Brain microvascular endothelial cell (primary cell): ENCODE results near the gene PEX14.
A peak's percentile ranks its signal among the peaks of the same experiment; 100 is the strongest.

Experiments
- DNase-seq: peaks from one replicate; pipeline ENCODE4 v3.0.0-alpha.2; 2020
- H3K27ac ChIP-seq: fragments of 250-450 bp; sonication (Bioruptor Pico); 2 replicates; pipeline ENCODE4 v1.5.1; 2020; ENCODE audit warnings: mild to moderate bottlenecking, moderate library complexity
- H3K27me3 ChIP-seq: fragments of 250-450 bp; sonication (Bioruptor Pico); replicated peaks from 2 replicates; pipeline ENCODE4 v1.5.1; 2020; ENCODE audit warnings: mild to moderate bottlenecking
- H3K36me3 ChIP-seq: fragments of 250-450 bp; sonication (Bioruptor Pico); replicated peaks from 2 replicates; pipeline ENCODE4 v1.5.1; 2020; ENCODE audit warnings: mild to moderate bottlenecking
- H3K4me3 ChIP-seq: 2 replicates; pipeline ENCODE4 v1.5.1; 2011; ENCODE audit warnings: low read depth, mild to moderate bottlenecking, control low read depth, low read length, moderate library complexity
- in situ Hi-C: cut with HindIII; loops from 2 replicates; pipeline ENCODE4 v1.10.0; 2017; ENCODE audit warnings: low sequenced_read_pairs, low pct_ligation_motif_present
- TF ChIP-seq, protein P1 (sequence below): IDR thresholded peaks from 2 replicates; pipeline ENCODE4 v1.5.1; 2011; ENCODE audit warnings: low read depth, mild to moderate bottlenecking, moderate library complexity, low read length, control low read depth, inconsistent platforms; ENCODE audit errors: missing control alignments

The PEX14 gene

DNA sequence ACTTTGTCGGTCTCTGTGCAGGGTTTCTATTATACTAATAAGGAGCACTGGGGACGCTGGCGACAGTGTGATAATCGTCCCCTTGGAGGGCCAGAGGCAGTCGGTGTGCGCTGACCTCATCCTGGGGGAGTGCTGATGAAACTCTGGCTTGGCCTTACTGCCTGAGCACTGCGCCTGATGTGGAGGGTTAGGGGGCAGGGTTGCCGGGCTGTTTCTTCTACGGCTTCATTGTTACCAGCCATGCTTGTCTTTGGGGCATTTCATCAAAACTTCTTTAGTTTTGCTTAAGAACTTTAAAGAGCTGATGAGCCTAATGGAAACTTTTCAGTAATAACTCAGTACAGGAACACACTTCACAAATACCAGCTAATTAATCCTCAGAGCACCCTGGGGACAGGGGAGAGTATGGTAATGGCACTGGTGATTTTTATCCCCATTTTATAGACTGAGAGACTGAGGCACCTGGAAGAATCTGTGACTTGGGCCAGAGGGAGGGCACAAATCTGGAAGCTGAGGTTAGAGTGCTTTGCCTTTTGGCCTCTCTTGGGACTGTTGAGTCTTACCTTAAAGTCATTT, 81.8 kb downstream of the PEX14 start:
- no peak overlapping the region for H3K4me3 ChIP-seq
- in situ Hi-C loops: no loop called here
- no peak for DNase-seq
- no peak overlapping the region for H3K27ac ChIP-seq
- no peaks in the 10 kb centered on the region for H3K36me3 ChIP-seq
- H3K27me3 ChIP-seq: no peaks in the 10 kb centered on the region
- TF ChIP-seq, protein P1, sequence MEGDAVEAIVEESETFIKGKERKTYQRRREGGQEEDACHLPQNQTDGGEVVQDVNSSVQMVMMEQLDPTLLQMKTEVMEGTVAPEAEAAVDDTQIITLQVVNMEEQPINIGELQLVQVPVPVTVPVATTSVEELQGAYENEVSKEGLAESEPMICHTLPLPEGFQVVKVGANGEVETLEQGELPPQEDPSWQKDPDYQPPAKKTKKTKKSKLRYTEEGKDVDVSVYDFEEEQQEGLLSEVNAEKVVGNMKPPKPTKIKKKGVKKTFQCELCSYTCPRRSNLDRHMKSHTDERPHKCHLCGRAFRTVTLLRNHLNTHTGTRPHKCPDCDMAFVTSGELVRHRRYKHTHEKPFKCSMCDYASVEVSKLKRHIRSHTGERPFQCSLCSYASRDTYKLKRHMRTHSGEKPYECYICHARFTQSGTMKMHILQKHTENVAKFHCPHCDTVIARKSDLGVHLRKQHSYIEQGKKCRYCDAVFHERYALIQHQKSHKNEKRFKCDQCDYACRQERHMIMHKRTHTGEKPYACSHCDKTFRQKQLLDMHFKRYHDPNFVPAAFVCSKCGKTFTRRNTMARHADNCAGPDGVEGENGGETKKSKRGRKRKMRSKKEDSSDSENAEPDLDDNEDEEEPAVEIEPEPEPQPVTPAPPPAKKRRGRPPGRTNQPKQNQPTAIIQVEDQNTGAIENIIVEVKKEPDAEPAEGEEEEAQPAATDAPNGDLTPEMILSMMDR: no peak

DNA sequence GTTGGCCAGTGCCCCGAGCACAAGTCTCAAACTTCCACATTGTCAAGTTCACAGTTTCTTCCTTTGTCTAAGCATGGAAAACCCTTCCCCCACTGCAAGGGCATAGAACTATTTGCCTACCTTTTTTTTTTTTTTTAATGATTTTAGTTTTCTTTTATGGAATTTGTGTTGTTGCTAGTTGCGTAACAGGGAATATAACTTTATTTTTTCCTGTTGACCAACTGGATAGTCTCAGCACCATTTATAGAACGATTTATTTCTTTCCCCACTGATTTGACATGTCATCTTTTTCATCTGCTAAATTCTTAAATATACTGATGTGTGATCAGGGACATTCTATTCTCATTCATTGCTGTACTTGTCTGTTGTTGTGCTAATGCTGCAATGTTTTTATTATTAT, 83.0 kb downstream of the PEX14 start:
- DNase-seq: no peak
- Histone ChIP-seq H3K36me3 (no peaks in the 10 kb centered on the region), H3K27me3 (no peaks in the 10 kb centered on the region), H3K27ac (no peak overlapping the region), H3K4me3 (no peak overlapping the region)
- TF ChIP-seq, protein P1: no peak
- in situ Hi-C loops: no loop called here

DNA sequence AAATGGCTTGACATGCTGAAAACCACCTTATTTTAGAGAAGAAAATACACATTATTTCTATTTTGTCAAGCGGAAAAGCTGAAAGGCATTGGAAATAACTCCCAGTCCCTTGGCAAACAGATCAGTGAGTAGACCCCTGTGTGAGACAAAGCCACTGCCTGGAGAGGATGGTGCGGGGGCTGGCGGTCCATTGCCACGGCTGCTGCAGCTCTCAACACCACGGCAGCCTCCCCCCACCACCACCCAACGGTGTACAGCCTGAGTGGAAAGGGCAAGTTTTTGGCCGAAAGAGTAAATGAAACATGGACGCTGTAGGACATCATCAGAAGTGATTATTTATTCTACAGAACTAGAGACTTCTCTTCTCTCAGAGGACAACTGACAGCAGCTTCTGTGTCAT, 84.6 kb downstream of the PEX14 start:
- TF ChIP-seq, protein P1: no peak

DNA sequence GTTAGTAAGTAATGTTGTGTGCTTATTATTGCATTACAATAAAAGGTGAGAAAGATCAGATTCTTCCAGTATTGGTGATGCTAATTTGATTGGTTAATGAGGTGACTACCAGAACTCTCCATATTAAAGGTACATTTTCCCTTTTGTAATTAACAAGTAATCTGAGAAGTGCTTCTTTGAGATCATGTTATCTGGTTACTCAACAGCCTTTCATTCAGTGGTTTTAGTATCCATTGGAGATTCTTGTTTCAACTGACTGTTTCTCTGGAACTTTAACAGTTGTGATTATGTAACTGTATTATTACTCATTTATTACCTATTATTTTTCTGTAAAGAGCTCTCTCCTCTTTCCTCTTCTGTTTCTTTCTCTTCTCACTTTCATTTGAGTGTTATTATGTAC, 86.7 kb downstream of the PEX14 start:
- Histone ChIP-seq H3K4me3 (no peak overlapping the region), H3K27me3 (no peaks in the 10 kb centered on the region), H3K36me3 (no peaks in the 10 kb centered on the region), H3K27ac (no peak overlapping the region)
- DNase-seq: no peak
- TF ChIP-seq, protein P1: no peak
- in situ Hi-C loops: no loop called here

More for the DNA sequence above, 84.6 kb downstream of the PEX14 start:
- H3K4me3 ChIP-seq: no peak overlapping the region
- no peaks in the 10 kb centered on the region for H3K27me3 ChIP-seq
- in situ Hi-C loops: no loop called here
- H3K27ac ChIP-seq: no peak overlapping the region
- no peak for DNase-seq
- H3K36me3 ChIP-seq: no peaks in the 10 kb centered on the region

DNA sequence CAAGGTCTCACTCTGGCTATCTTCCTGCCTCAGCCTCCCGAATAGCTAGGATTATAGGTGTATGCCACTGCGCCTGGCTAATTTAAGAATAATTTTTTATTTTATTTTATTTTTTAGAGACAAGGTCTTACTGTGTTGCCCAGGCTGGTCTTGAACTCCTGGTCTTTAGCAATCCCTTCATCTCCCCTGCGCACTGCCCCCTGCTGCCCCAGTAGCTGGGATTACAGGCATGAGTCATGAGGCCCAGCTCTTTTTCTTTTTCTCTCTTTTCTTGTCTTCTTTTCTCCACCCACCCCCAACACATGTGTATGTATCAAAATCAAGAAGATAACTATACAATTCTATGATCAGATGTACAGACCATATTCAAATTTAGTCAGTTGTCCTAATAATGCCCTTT, 87.2 kb downstream of the PEX14 start:
- Histone ChIP-seq H3K4me3 (no peak overlapping the region), H3K27me3 (no peaks in the 10 kb centered on the region), H3K36me3 (no peaks in the 10 kb centered on the region), H3K27ac (no peak overlapping the region)
- TF ChIP-seq, protein P1: peak; percentile 58
- in situ Hi-C loops: no loop called here
- DNase-seq: no peak

DNA sequence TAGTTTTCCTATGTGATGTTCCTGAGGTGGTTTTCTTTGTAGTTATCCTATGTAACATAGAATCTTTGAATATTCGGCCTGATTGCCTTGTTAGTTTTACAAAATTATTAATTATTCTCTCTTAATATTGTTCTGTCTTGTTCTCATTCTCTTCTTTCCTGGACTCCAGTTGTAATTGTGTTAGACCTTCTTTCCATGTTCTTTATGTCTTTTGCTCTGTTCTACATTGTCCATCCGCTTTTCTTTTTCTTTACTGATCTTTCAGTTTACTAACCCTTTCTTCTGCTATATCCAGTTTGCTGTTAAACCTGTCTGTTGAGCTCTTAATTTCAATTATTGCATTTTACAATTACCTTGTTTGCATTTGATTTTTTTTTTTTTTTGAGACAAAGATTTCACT, 89.3 kb downstream of the PEX14 start:
- TF ChIP-seq, protein P1: no peak
- DNase-seq: no peak
- Histone ChIP-seq H3K4me3 (no peak overlapping the region), H3K27me3 (no peaks in the 10 kb centered on the region), H3K36me3 (no peaks in the 10 kb centered on the region), H3K27ac (no peak overlapping the region)
- in situ Hi-C loops: no loop called here
